ENCODE data around the gene ASIC4.

ASIC4 gene

DNA sequence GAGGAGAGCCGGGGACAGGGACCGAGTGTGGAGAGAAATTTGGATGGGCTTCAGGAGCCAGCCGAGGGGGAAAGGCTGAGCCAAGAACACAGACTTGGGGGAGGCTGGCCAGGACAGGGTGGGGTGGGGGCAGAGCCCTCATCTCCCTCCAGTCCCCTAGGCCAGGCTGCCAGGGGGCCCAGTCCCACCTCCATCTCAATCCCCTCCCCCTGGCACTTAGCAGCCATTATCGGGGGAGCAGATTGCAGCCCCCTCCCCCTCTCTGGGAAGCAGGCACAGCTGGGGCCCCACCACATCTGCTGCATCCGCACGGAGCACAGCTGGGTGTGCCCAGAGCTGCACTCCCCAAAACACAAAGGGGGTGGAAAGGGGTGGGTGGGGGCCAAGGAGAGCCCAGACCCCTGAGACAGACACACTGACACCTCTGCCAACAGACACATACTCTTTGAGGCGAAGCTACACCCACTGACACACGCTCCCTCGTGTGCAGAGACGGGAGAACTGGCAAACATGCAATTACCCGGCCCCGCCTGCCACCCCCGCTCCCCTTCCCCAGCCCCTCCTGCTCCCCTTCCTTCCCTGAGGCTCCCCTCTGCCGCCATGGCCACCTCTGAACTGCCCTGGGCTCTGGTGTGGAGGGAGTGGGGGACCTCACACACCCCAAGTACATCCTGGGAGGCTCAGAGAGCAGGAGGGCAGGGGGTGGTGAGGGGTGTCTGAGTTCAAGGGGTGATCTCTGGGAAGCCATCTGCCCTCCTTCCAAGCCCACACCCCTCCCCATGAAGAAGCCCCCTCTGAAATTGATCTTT, 5.1 kb upstream of the ASIC4 start:
- H3K27ac ChIP-seq (ENCODE audit: low read depth, low read length, severe bottlenecking): no peak overlapping the region
- H3K4me1 ChIP-seq (ENCODE audit: control insufficient read depth, insufficient read depth, low read length, poor library complexity, severe bottlenecking): peaks cover 37% of the 10 kb centered on the region
- peaks cover 5% of the 10 kb centered on the region for H3K9me3 ChIP-seq (ENCODE audit: control insufficient read depth, low read length)
- H3K36me3 ChIP-seq (ENCODE audit: control insufficient read depth, insufficient read depth, low read length): peaks cover 11% of the 10 kb centered on the region
- no peak overlapping the region for H3K4me3 ChIP-seq (ENCODE audit: extremely low read depth, insufficient read depth, low read length, poor library complexity, severe bottlenecking)
- 33% methylated on average over 1 of the region's 14 CpGs; no CpG with 5 or more reads in 1 of the 2 experiments for WGBS, 2 experiments (ENCODE audit: insufficient coverage in 2 of 2)

DNA sequence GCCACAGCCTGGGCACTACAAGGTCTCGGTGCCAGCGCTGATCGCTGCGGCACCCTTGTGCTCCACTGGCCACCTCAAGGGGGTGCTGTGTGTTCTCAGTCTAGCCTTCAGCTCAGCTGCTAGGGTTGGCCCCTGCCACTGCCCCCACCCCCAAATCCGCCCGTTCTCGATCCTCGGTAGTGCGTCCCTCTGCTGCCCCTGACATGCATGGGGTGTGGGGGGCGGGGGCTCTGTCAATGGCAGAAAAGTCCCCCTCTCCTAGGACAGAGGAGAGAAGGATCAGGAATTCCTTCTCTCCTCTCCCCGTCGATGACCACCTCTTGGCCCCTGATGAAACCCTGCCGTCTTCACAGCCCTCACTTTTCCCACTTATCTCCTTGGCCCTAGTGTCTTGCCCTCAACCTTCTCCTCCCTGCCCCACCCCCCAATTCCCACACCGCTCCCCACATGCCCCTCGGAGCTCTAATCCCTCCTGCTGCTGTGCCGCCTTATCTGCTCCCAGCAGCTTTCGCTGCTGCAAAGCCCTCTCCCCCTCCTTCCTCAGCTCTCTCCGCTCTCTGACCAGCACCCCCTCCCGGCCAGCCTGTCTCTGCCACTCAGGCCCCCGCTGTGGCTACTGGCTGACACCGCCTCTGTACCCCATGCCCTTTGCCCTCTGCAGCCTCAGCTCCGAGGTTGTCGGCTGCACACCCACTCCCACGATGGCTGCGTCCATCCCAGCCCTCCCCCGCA, 4.3 kb upstream of the ASIC4 start:
- Histone ChIP-seq H3K4me3 (ENCODE audit: extremely low read depth, insufficient read depth, low read length, poor library complexity, severe bottlenecking) (peak overlapping the region; percentile 20), H3K36me3 (ENCODE audit: control insufficient read depth, insufficient read depth, low read length) (peaks cover 11% of the 10 kb centered on the region), H3K9me3 (ENCODE audit: control insufficient read depth, low read length) (peaks cover 5% of the 10 kb centered on the region), H3K4me1 (ENCODE audit: control insufficient read depth, insufficient read depth, low read length, poor library complexity, severe bottlenecking) (peaks cover 42% of the 10 kb centered on the region), H3K27ac (ENCODE audit: low read depth, low read length, severe bottlenecking) (peak overlapping the region; percentile 43)
- WGBS, 2 experiments (ENCODE audit: insufficient coverage in 2 of 2): 4 to 6% methylated on average over 16 to 20 of the region's 26 CpGs

DNA sequence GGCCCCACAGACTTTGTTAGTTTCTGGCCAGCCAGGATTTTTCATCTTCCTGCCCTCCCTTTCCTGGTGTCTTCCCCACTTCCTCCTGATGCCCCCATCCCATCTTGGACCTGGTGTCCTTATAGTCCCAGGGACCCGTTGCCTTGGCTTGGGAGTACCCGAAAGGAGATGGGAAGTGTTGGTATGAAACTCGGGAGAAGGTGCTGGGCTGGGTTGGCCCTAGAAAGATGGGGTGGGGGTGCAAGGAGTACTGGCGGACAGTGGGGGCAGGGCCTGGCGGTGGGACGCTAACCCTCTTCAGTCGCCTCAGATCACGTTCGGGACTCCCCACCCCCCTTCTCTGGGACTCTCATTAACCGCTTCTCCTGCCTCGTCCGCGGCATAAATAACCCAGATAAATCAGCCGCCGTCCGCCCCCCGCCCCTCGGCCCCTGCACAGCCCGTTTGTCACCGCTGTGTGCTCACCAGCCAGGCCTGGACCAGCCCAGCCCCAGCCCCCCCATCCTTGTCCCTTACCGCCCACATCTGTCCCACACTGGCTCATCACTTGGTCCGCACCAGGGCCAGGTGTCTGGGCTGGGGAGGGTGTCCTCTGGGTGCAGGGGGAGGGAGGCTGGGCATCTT, 3.7 kb upstream of the ASIC4 start:
- WGBS, 2 experiments (ENCODE audit: insufficient coverage in 2 of 2): 62 to 75% methylated on average over 8 to 14 of the region's 22 CpGs
- Histone ChIP-seq H3K4me3 (ENCODE audit: extremely low read depth, insufficient read depth, low read length, poor library complexity, severe bottlenecking) (no peak overlapping the region), H3K36me3 (ENCODE audit: control insufficient read depth, insufficient read depth, low read length) (peaks cover 10% of the 10 kb centered on the region), H3K4me1 (ENCODE audit: control insufficient read depth, insufficient read depth, low read length, poor library complexity, severe bottlenecking) (peaks cover 42% of the 10 kb centered on the region), H3K27ac (ENCODE audit: low read depth, low read length, severe bottlenecking) (no peak overlapping the region), H3K9me3 (ENCODE audit: control insufficient read depth, low read length) (peaks cover 5% of the 10 kb centered on the region)

DNA sequence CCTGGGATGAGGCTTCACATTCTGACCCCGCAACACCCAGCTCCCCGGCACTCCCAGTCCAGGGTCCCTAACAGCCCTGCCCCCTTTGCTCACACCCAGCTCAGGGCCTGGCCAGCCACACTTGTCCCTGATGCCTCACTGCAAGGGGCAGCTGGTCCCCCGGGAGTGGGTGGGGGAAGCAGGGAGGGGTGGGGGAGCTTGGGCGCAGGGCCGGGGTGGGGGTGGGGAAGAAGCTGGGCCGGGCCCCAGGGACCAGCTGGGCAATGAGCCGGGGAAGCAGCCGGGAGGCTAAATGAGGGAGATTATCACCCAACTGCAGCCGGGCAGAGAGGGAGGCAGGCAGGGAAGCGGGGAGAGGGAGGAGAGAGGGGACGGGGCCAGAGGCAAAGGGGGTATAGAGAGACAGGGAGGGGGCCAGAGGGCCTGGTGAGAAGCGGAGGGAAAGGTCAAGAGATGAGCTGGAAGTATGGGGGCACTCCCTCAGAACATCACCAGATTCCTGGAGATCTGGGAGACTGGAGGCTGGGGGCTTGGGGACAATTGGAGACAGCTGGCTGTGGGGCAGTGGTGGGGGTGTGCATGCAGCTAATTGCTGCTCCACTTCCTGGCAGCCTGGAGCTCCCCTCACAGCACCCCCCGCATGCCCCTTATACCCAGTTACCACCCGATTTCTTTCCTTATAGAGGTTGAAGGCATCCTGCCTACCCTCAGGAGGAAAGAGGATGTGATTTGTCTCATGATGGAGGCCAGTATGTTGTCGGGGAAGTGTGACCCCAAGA, 2.5 kb upstream of the ASIC4 start:
- 65 to 83% methylated on average over 7 to 8 of the region's 15 CpGs for WGBS, 2 experiments (ENCODE audit: insufficient coverage in 2 of 2)
- Histone ChIP-seq H3K9me3 (ENCODE audit: control insufficient read depth, low read length) (peaks cover 5% of the 10 kb centered on the region), H3K36me3 (ENCODE audit: control insufficient read depth, insufficient read depth, low read length) (peaks cover 4% of the 10 kb centered on the region), H3K4me3 (ENCODE audit: extremely low read depth, insufficient read depth, low read length, poor library complexity, severe bottlenecking) (no peak overlapping the region), H3K27ac (ENCODE audit: low read depth, low read length, severe bottlenecking) (no peak overlapping the region), H3K4me1 (ENCODE audit: control insufficient read depth, insufficient read depth, low read length, poor library complexity, severe bottlenecking) (peaks cover 38% of the 10 kb centered on the region)

DNA sequence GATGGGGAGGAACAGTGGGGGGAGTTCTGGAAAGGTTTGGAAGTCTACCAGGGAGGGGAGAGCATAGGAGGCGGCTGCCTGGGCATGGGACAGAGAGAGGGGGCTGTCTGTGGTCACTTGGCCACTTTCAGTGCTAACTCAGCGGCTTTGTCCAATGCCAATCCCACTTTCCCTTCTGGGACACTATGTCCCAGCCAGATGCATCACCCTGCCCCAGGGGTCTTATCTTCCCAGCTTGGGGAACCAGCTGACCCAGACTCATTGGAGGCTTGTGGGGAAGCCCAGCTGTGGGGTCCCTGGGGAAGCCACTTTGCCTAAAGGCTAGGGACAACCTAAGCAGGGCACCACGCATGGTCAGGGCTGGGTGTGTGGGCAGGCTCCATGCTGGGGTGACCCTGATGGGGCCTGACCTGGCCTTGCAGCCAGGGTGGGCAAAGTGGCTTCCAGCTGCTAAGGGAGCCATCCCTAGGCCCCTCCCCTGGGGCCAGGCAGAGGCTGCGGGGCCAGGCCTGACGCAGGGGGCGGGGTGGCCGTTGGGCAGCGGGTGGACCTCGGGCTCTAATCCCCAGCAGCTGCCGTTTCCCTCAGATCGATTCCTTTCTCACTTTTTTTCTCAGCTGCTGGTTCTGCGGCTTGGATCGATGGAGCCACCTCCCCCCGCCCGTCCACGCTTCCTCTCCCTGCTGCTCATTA, 1.6 kb upstream of the ASIC4 start:
- Histone ChIP-seq H3K27ac (ENCODE audit: low read depth, low read length, severe bottlenecking) (no peak overlapping the region), H3K9me3 (ENCODE audit: control insufficient read depth, low read length) (peaks cover 5% of the 10 kb centered on the region), H3K4me1 (ENCODE audit: control insufficient read depth, insufficient read depth, low read length, poor library complexity, severe bottlenecking) (peaks cover 38% of the 10 kb centered on the region), H3K36me3 (ENCODE audit: control insufficient read depth, insufficient read depth, low read length) (no peaks in the 10 kb centered on the region), H3K4me3 (ENCODE audit: extremely low read depth, insufficient read depth, low read length, poor library complexity, severe bottlenecking) (no peak overlapping the region)
- 25 to 37% methylated on average over 12 to 15 of the region's 16 CpGs for WGBS, 2 experiments (ENCODE audit: insufficient coverage in 2 of 2)

DNA sequence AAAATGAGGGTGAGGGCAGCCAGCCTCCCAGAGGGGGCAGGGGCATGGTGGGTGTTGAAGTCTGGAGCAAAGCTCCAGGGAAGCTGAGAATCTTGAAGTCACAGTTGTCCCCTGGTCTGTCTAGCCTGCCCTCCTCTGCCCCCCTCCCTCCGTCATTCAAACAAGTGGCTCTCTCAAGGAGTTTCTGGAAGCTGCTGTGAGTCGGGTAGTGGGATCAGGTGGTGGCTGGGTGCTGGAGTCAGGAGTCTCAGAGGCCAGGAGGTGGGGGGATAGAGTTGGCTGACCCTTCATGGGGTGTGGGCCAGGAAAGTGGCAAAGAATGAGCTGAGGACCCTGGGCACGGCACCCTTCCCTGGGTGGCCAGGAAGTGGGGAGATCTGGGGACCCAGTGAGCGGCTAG, 495 bp upstream of the ASIC4 start:
- Histone ChIP-seq H3K4me3 (ENCODE audit: extremely low read depth, insufficient read depth, low read length, poor library complexity, severe bottlenecking) (no peak overlapping the region), H3K27ac (ENCODE audit: low read depth, low read length, severe bottlenecking) (no peak overlapping the region), H3K9me3 (ENCODE audit: control insufficient read depth, low read length) (peaks cover 5% of the 10 kb centered on the region), H3K36me3 (ENCODE audit: control insufficient read depth, insufficient read depth, low read length) (no peaks in the 10 kb centered on the region), H3K4me1 (ENCODE audit: control insufficient read depth, insufficient read depth, low read length, poor library complexity, severe bottlenecking) (peaks cover 37% of the 10 kb centered on the region)
- WGBS, 2 experiments (ENCODE audit: insufficient coverage in 2 of 2): 30 to 44% methylated on average over 2 to 3 of the region's 4 CpGs

DNA sequence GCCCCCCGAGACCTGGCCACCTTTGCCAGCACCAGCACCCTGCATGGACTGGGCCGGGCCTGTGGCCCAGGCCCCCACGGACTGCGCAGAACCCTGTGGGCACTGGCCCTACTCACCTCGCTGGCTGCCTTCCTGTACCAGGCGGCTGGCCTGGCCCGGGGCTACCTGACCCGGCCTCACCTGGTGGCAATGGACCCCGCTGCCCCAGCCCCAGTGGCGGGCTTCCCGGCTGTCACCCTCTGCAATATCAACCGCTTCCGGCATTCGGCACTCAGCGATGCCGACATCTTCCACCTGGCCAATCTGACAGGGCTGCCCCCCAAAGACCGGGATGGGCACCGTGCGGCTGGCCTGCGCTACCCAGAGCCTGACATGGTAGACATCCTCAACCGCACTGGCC, 554 bp downstream of the ASIC4 start:
- Histone ChIP-seq H3K9me3 (ENCODE audit: control insufficient read depth, low read length) (peaks cover 5% of the 10 kb centered on the region), H3K27ac (ENCODE audit: low read depth, low read length, severe bottlenecking) (no peak overlapping the region), H3K4me1 (ENCODE audit: control insufficient read depth, insufficient read depth, low read length, poor library complexity, severe bottlenecking) (peaks cover 35% of the 10 kb centered on the region), H3K36me3 (ENCODE audit: control insufficient read depth, insufficient read depth, low read length) (no peaks in the 10 kb centered on the region), H3K4me3 (ENCODE audit: extremely low read depth, insufficient read depth, low read length, poor library complexity, severe bottlenecking) (no peak overlapping the region)
- 92 to 93% methylated on average over 19 to 21 of the region's 21 CpGs for WGBS, 2 experiments (ENCODE audit: insufficient coverage in 2 of 2)

DNA sequence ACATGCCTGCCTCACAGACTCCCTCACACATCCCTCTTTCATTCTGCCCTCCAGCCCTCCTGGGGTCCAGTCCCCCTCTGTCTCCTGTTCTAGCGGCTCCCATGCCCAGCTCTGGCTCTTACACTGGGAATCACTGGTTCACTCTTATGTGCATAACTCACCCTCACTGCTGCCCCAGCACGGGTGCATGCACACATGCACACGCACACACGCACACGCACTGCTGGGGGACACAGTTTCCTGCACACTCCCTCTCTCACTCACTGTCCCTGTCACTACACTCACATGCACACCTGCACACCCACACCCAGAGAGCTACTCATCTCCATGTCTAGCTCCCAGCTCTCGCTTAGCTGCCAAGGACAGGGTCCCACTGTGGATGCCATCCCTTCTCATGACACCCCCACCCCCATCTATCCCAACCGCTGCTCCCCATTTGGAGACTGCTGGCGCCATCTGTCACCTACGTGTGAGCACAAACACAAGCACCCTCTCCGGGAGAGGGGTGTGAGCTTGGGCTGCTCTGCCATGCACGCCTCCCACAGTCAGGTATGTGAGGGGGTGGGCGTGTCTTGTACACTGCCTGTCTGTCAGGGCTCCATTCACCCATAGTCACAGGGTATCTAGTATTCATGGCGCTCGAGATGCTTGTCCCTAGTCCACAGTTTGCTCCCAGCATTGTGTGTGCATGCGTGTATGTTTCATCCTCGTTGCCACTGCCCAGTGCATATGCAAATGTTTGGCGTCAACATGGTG, 1.8 kb downstream of the ASIC4 start:
- Histone ChIP-seq H3K4me3 (ENCODE audit: extremely low read depth, insufficient read depth, low read length, poor library complexity, severe bottlenecking) (no peak overlapping the region), H3K36me3 (ENCODE audit: control insufficient read depth, insufficient read depth, low read length) (no peaks in the 10 kb centered on the region), H3K4me1 (ENCODE audit: control insufficient read depth, insufficient read depth, low read length, poor library complexity, severe bottlenecking) (peaks cover 45% of the 10 kb centered on the region), H3K9me3 (ENCODE audit: control insufficient read depth, low read length) (peaks cover 3% of the 10 kb centered on the region), H3K27ac (ENCODE audit: low read depth, low read length, severe bottlenecking) (no peak overlapping the region)
- WGBS, 2 experiments (ENCODE audit: insufficient coverage in 2 of 2): 89 to 91% methylated on average over 11 to 16 of the region's 17 CpGs

DNA sequence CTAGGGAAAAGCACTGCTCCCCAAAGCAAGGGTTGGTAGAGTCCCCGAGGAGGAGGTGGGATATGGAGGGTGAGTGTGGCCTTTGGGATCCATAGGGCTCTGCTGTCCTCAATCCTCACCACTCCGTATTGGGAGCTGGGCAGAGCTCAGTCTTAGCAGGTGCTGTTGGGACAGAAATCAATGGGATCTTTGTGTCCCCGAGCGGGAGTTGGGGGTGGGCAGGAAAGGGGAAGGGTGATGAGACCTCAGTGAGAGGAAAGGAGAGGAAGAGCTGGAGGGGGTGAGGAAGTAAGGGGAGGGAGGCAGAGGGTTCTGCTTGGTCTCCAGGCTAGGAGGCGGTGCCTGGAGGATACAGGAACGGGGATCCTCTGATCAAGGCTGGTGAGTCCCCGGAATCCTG, 2.6 kb downstream of the ASIC4 start:
- H3K9me3 ChIP-seq (ENCODE audit: control insufficient read depth, low read length): no peaks in the 10 kb centered on the region
- WGBS, 2 experiments (ENCODE audit: insufficient coverage in 2 of 2): 83 to 89% methylated on average over 5 of the region's 7 CpGs
- H3K4me1 ChIP-seq (ENCODE audit: control insufficient read depth, insufficient read depth, low read length, poor library complexity, severe bottlenecking): peaks cover 48% of the 10 kb centered on the region
- no peaks in the 10 kb centered on the region for H3K36me3 ChIP-seq (ENCODE audit: control insufficient read depth, insufficient read depth, low read length)
- no peak overlapping the region for H3K4me3 ChIP-seq (ENCODE audit: extremely low read depth, insufficient read depth, low read length, poor library complexity, severe bottlenecking)
- H3K27ac ChIP-seq (ENCODE audit: low read depth, low read length, severe bottlenecking): no peak overlapping the region
